RWPE2 (cell line): ENCODE results near the gene ARID1A.
"Not testable (repeated sequence)": the region's sequence is repeated elsewhere in the genome, so short reads cannot be mapped to it uniquely, and the experiment has no call there.

Experiments used
- ATAC-seq: fragments of 200-7000 bp; cut with Tn5 transposase; 3 replicates; pipeline ENCODE4 v1.9.1; 2021; ENCODE audit warnings: low read depth
- DNase-seq: peaks from one replicate; pipeline ENCODE4 v3.0.0-alpha.2; 2020; ENCODE audit warnings: low spot score
- H3K27ac ChIP-seq: fragments of 450-650 bp; 2 replicates; pipeline ENCODE4 v1.5.1; 2017; ENCODE audit warnings: mild to moderate bottlenecking; ENCODE audit not compliant: poor library complexity, severe bottlenecking
- H3K27me3 ChIP-seq: fragments of 250-450 bp; sonication (Bioruptor Pico); 2 replicates; pipeline ENCODE4 v1.5.1; 2021; ENCODE audit warnings: mild to moderate bottlenecking, moderate library complexity; ENCODE audit not compliant: insufficient read depth, poor library complexity, severe bottlenecking
- H3K36me3 ChIP-seq: fragments of 250-450 bp; sonication (Bioruptor Pico); 2 replicates; pipeline ENCODE4 v1.5.1; 2020; ENCODE audit warnings: low read depth, mild to moderate bottlenecking, moderate library complexity
- H3K4me1 ChIP-seq: fragments of 250-450 bp; sonication (Bioruptor Pico); 2 replicates; pipeline ENCODE4 v1.5.1; 2021; ENCODE audit warnings: mild to moderate bottlenecking, moderate library complexity; ENCODE audit not compliant: insufficient read depth, poor library complexity, severe bottlenecking
- H3K4me3 ChIP-seq: fragments of 250-450 bp; sonication (Bioruptor Pico); 2 replicates; pipeline ENCODE4 v1.5.1; 2021; ENCODE audit warnings: mild to moderate bottlenecking, moderate library complexity; ENCODE audit not compliant: severe bottlenecking
- H3K9me3 ChIP-seq: fragments of 250-450 bp; sonication (Bioruptor Pico); 2 replicates; pipeline ENCODE4 v1.5.1; 2021; ENCODE audit warnings: mild to moderate bottlenecking, moderate library complexity; ENCODE audit not compliant: severe bottlenecking
- CTCF ChIP-seq: fragments of 450-650 bp; IDR thresholded peaks from one replicate; pipeline ENCODE4 v1.5.1; 2017; ENCODE audit warnings: mild to moderate bottlenecking, moderate library complexity; ENCODE audit not compliant: poor library complexity, severe bottlenecking

Gene ARID1A

GRCh38 chr1:26723013-26723991 is 27.5 kb downstream of the ARID1A start:
- Histone ChIP-seq H3K27me3 (no peaks in the 10 kb centered on the region), H3K27ac (peak overlapping the region; percentile 52), H3K4me1 (peaks cover 35% of the 10 kb centered on the region), H3K9me3 (no peaks in the 10 kb centered on the region), H3K36me3 (peaks cover 11% of the 10 kb centered on the region), H3K4me3 (no peak overlapping the region)
- peak; percentile 93 for DNase-seq
- TF ChIP-seq CTCF: no peak
- peak; percentile 97 for ATAC-seq

GRCh38 chr1:26724118-26724517 is 28.3 kb downstream of the ARID1A start:
- no peak for TF ChIP-seq CTCF
- H3K9me3 ChIP-seq: no peaks in the 10 kb centered on the region
- no peak overlapping the region for H3K4me3 ChIP-seq
- DNase-seq (no peak), ATAC-seq (no peak)
- H3K4me1 ChIP-seq: peaks cover 35% of the 10 kb centered on the region
- H3K27me3 ChIP-seq: no peaks in the 10 kb centered on the region
- H3K36me3 ChIP-seq: peaks cover 6% of the 10 kb centered on the region
- peak overlapping the region; percentile 52 for H3K27ac ChIP-seq

- Histone ChIP-seq H3K9me3 (no peaks in the 10 kb centered on the region), H3K27ac (no peak overlapping the region), H3K4me1 (peaks cover 35% of the 10 kb centered on the region), H3K27me3 (no peaks in the 10 kb centered on the region), H3K4me3 (no peak overlapping the region), H3K36me3 (peaks cover 11% of the 10 kb centered on the region)
- no peak for TF ChIP-seq CTCF
- DNase-seq (no peak), ATAC-seq (no peak)
Observed at GRCh38 chr1:26724926-26725325, 29.1 kb downstream of the ARID1A start.

- not testable (repeated sequence) for H3K27ac ChIP-seq, H3K4me3 ChIP-seq, H3K27me3 ChIP-seq, DNase-seq, H3K9me3 ChIP-seq, ATAC-seq
- peaks cover 35% of the 10 kb centered on the region for H3K4me1 ChIP-seq
- H3K36me3 ChIP-seq: peaks cover 20% of the 10 kb centered on the region
Observed at GRCh38 chr1:26725904-26726303, 30.1 kb downstream of the ARID1A start.

GRCh38 chr1:26726784-26727183 is 31.0 kb downstream of the ARID1A start:
- no peak overlapping the region for H3K4me3 ChIP-seq
- ATAC-seq (no peak), DNase-seq (no peak)
- TF ChIP-seq CTCF: no peak
- no peaks in the 10 kb centered on the region for H3K9me3 ChIP-seq
- H3K4me1 ChIP-seq: peaks cover 35% of the 10 kb centered on the region
- H3K27me3 ChIP-seq: no peaks in the 10 kb centered on the region
- peaks cover 29% of the 10 kb centered on the region for H3K36me3 ChIP-seq
- no peak overlapping the region for H3K27ac ChIP-seq
